ENCODE measurements around the gene TMPRSS9. TPM values are rescaled to one million over a fixed set of nuclear protein-coding genes. Genes with fewer than 3 reads are reported as not detected.

The TMPRSS9 gene
- total RNA-seq, 1 donor from 2014 or later, result not detected

DNA sequence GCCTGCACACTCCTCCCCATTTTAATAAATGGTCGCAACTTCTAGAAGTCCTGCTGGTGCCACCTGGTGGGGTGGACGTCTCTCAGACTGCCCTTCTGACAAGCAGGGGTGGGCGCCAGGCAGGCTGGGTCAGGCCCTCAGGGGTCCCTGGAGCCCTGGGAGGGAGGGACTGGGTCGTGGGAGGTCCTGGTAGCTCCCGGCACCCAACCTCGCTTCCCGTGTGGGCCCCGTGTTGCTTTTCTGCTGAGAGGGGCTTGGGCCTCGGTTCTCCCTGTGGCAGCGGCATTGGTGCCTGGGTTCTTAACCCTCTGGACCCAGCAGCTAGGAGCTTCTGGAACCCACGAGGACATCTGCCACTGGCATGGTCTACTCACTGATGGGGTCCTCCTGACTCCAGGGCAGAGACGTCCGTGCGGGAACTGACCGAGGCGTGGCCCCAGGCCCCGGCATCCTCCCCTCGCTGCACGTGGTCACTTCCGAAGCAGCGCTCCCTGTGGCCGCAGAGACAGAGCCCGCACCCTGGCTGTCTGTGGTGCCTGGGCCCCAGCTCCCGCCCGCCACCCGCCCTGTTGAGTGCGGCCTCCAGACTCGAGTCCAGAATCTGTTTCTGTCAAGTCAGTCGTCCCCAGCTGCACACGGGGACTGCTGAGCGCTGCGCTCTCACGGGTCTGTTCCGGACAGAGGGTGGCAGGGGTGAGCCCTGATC, 6.0 kb upstream of the TMPRSS9 start:
- Histone ChIP-seq H3K27me3 (ENCODE audit: control insufficient read depth, insufficient read depth, low read length) (peaks cover 10% of the 10 kb centered on the region), H3K4me3 (ENCODE audit: low read depth, low read length) (no peak overlapping the region)
- TF ChIP-seq, protein P1, sequence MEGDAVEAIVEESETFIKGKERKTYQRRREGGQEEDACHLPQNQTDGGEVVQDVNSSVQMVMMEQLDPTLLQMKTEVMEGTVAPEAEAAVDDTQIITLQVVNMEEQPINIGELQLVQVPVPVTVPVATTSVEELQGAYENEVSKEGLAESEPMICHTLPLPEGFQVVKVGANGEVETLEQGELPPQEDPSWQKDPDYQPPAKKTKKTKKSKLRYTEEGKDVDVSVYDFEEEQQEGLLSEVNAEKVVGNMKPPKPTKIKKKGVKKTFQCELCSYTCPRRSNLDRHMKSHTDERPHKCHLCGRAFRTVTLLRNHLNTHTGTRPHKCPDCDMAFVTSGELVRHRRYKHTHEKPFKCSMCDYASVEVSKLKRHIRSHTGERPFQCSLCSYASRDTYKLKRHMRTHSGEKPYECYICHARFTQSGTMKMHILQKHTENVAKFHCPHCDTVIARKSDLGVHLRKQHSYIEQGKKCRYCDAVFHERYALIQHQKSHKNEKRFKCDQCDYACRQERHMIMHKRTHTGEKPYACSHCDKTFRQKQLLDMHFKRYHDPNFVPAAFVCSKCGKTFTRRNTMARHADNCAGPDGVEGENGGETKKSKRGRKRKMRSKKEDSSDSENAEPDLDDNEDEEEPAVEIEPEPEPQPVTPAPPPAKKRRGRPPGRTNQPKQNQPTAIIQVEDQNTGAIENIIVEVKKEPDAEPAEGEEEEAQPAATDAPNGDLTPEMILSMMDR (IDR thresholded peaks at IDR 0.05; ENCODE audit: insufficient read depth, low read length, poor library complexity, severe bottlenecking), result no peak

DNA sequence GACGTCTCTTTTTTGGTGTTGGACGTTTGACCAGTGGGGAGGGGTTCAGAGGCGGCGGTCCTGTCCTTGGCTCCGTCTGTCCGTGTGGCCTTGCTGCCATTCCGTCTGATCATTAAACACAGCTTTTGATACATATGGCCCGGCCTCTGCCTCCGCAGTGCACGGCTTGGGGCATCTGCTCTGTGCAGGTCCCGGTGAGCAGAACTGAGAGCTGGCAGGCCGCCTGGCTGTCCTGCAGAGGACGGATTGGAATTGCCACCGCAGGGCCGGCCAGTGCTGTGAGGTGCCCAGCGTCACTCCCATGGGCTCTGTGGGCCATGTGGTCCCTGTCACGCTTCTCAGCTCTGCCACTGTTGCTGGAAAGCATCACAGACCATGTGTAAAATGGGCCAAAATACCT, 5.4 kb upstream of the TMPRSS9 start:
- Histone ChIP-seq H3K4me3 (ENCODE audit: low read depth, low read length) (no peak overlapping the region), H3K36me3 (ENCODE audit: control insufficient read depth, insufficient read depth, low read length) (no peaks in the 10 kb centered on the region), H3K27me3 (ENCODE audit: control insufficient read depth, insufficient read depth, low read length) (peaks cover 15% of the 10 kb centered on the region)
- TF ChIP-seq, protein P1 (IDR thresholded peaks at IDR 0.05; ENCODE audit: insufficient read depth, low read length, poor library complexity, severe bottlenecking), result no peak
- no peak for DNase-seq (ENCODE audit: low read depth)

More for the DNA sequence above, 6.0 kb upstream of the TMPRSS9 start:
- no peak for DNase-seq (ENCODE audit: low read depth)
- H3K36me3 ChIP-seq (ENCODE audit: control insufficient read depth, insufficient read depth, low read length), result no peaks in the 10 kb centered on the region

GRCh38 chr19:2355168-2356035, 4.7 kb upstream of the TMPRSS9 start:
- TF ChIP-seq, protein P1 (IDR thresholded peaks at IDR 0.05; ENCODE audit: insufficient read depth, low read length, poor library complexity, severe bottlenecking), result no peak
- no peak for DNase-seq (ENCODE audit: low read depth)
- Histone ChIP-seq H3K4me3 (ENCODE audit: low read depth, low read length) (no peak overlapping the region), H3K36me3 (ENCODE audit: control insufficient read depth, insufficient read depth, low read length) (no peaks in the 10 kb centered on the region), H3K27me3 (ENCODE audit: control insufficient read depth, insufficient read depth, low read length) (peaks cover 21% of the 10 kb centered on the region)

DNA sequence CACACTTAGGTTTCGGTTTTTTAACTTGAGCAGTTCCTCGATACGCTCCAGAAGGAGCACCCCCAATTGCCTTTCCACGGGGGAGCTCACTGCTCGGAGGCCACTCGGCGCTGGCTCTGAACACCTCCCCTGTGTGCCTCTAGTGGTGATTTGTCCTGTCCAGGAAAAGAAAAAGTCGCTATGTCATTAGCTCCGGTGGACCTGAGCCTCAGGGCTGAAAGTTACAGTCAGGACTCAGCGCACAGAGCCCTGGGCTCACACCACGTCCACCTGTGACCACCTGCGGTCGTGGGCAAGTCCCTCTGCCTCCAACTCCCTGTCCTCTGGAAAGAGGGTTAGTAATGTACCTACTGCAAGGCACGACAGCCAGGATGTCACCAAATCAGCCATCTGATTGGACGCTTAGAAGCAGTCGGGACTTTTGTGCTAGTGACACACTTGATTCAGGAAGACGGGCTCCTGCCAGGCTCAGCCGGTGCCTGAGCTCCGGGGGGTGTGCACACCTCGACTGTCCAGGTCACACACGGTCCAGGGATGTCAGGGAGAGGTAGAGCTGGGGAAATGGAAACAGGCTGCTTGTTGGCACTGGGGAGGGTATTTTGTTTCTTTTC, 3.9 kb upstream of the TMPRSS9 start:
- Histone ChIP-seq H3K36me3 (ENCODE audit: control insufficient read depth, insufficient read depth, low read length) (no peaks in the 10 kb centered on the region), H3K4me3 (ENCODE audit: low read depth, low read length) (no peak overlapping the region), H3K27me3 (ENCODE audit: control insufficient read depth, insufficient read depth, low read length) (peaks cover 26% of the 10 kb centered on the region)
- no peak for DNase-seq (ENCODE audit: low read depth)
- TF ChIP-seq, protein P1 (IDR thresholded peaks at IDR 0.05; ENCODE audit: insufficient read depth, low read length, poor library complexity, severe bottlenecking), result no peak

DNA sequence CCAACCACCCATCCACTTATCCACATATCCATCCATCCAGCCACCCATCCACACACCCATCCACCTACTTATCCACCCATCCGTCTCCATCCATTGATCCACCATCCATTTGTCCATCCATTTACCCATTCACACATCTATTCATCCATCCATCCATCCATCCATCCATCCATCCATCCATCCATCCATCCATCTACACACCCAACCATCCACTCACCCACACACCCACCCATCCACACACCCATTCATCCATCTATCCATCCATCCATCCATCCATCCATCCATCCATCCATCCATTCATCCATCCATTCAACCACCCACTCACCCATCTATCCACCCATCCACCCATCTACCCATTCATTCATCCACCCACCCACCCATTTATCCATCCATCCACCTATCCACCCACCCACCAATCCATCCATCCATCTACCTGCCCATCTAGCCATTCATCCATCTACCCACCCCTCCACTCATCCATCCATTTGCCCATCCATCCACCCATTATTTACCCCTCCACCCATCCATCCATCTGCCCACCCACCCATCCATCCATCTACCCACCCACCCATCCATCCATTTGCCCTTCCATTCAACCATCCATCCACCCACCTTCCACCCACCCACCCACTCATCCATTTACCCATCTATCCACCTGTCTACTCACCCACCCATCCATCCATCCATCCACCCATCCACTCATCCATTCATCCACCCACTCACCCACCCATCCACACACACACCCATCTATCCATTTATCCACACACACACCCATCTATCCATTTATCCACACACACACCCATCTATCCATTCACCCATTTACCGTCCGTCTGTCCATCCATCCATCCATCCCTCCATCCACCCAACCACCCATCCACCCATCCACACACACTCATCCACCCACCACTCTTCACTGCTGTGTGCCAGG, 2.5 kb upstream of the TMPRSS9 start:
- TF ChIP-seq, protein P1 (IDR thresholded peaks at IDR 0.05; ENCODE audit: insufficient read depth, low read length, poor library complexity, severe bottlenecking), result no peak

More for the DNA sequence above, 2.5 kb upstream of the TMPRSS9 start:
- no peak for DNase-seq (ENCODE audit: low read depth)
- Histone ChIP-seq H3K4me3 (ENCODE audit: low read depth, low read length) (no peak overlapping the region), H3K36me3 (ENCODE audit: control insufficient read depth, insufficient read depth, low read length) (no peaks in the 10 kb centered on the region), H3K27me3 (ENCODE audit: control insufficient read depth, insufficient read depth, low read length) (peaks cover 34% of the 10 kb centered on the region)
